GM08714 (cell line): ENCODE results near the gene REM1.

Experiments
- H3K4me3 ChIP-seq: fragments of 200-500 bp; sonication (Bioruptor generic); 2 replicates; pipeline ENCODE4 v1.5.1; 2014; ENCODE audit warnings: mild to moderate bottlenecking, low read length, inconsistent platforms
- ZNF274 ChIP-seq: IDR thresholded peaks from 2 replicates; pipeline ENCODE4 v1.6.1; 2012; ENCODE audit warnings: mild to moderate bottlenecking, low read depth, low read length

The REM1 gene

GRCh38 chr20:31527266-31527665 lies 52.2 kb downstream of the REM1 start:
- no peak overlapping the region for H3K4me3 ChIP-seq
- no peak for TF ChIP-seq ZNF274
